Smooth muscle cell (in vitro differentiated cells): ENCODE data around the gene PRKAG2. TPM values are rescaled to one million over a fixed set of nuclear protein-coding genes. Genes with fewer than 3 reads are reported as not detected.

Experiments used
- DNase-seq: peaks from one replicate; lab custom pipeline; 2025; ENCODE audit not compliant: unreplicated experiment; lab: John Stamatoyannopoulos, UW
- H2AFZ ChIP-seq: fragments of 200-600 bp; sonication (generic); 2 replicates; pipeline ENCODE4 v1.6.0; 2016; ENCODE audit warnings: antibody characterized with exemption, low read depth, mild to moderate bottlenecking
- H3F3A ChIP-seq: fragments of 200-600 bp; sonication (generic); 2 replicates; pipeline ENCODE4 v1.6.0; 2017; ENCODE audit warnings: antibody characterized with exemption, low read depth
- H3K27ac ChIP-seq: fragments of 200-600 bp; sonication (generic); 2 replicates; pipeline ENCODE4 v1.5.1; 2016; ENCODE audit warnings: low read depth, mild to moderate bottlenecking
- H3K27me3 ChIP-seq: fragments of 200-600 bp; sonication (generic); 2 replicates; pipeline ENCODE4 v1.6.1; 2016; ENCODE audit warnings: low read depth, mild to moderate bottlenecking
- H3K36me3 ChIP-seq: fragments of 200-600 bp; sonication (generic); 2 replicates; pipeline ENCODE4 v1.5.1; 2016; ENCODE audit warnings: low read depth
- H3K4me1 ChIP-seq: fragments of 200-600 bp; sonication (generic); 2 replicates; pipeline ENCODE4 v1.5.1; 2016; ENCODE audit warnings: low read depth
- H3K4me2 ChIP-seq: fragments of 200-600 bp; sonication (generic); 2 replicates; pipeline ENCODE4 v1.6.0; 2016; ENCODE audit warnings: mild to moderate bottlenecking
- H3K4me3 ChIP-seq: fragments of 200-600 bp; sonication (generic); 2 replicates; pipeline ENCODE4 v1.5.1; 2016; ENCODE audit warnings: mild to moderate bottlenecking
- H3K79me2 ChIP-seq: fragments of 200-600 bp; sonication (generic); 2 replicates; pipeline ENCODE4 v1.6.0; 2016; ENCODE audit warnings: low read depth, mild to moderate bottlenecking
- H3K9ac ChIP-seq: fragments of 200-600 bp; sonication (generic); 2 replicates; pipeline ENCODE4 v1.6.0; 2016; ENCODE audit warnings: low read depth
- H3K9me3 ChIP-seq: fragments of 200-600 bp; sonication (generic); replicated peaks from 2 replicates; pipeline ENCODE4 v1.5.1; 2016; ENCODE audit warnings: low read depth
- H4K20me1 ChIP-seq: fragments of 200-600 bp; sonication (generic); 2 replicates; pipeline ENCODE4 v1.6.0; 2016; ENCODE audit warnings: low read depth
- CTCF ChIP-seq: fragments of 200-600 bp; sonication (generic); IDR thresholded peaks from 2 replicates; pipeline ENCODE4 v1.5.1; 2017; ENCODE audit warnings: borderline replicate concordance, mild to moderate bottlenecking, antibody characterized with exemption; ENCODE audit not compliant: insufficient read depth, poor library complexity, severe bottlenecking
- WGBS: methylation state at CpG from one replicate; pipeline ENCODE4 v1.1.7; 2016; ENCODE audit warnings: low lambda C conversion rate; 5-methylcytosine and 5-hydroxymethylcytosine counted together
- polyA plus RNA-seq: library from polyadenylated mRNA; unstranded; fragments of >200 nt; fragmentation: Nextera tagmentation; extraction: Ambion mirVana; gene quantifications from 2 replicates; pipeline ENCODE4 v1.2.1, GENCODE V29; 2016
- total RNA-seq: library from RNA; depleted of rRNA; stranded (reverse); fragments of >200 nt; gene quantifications from 2 replicates; pipeline ENCODE4 v1.2.3, GENCODE V29; 2014

Gene PRKAG2
- total and polyA plus RNA-seq, 2 experiments from 2014 or later, result 3.5 to 3.9 TPM

- H3K36me3 ChIP-seq, result no peaks in the 10 kb centered on the region
- no peaks in the 10 kb centered on the region for H3K9me3 ChIP-seq
- no peak for TF ChIP-seq CTCF
- H2AFZ ChIP-seq, result no peak overlapping the region
- H3K79me2 ChIP-seq, result no peaks in the 10 kb centered on the region
- no peak for DNase-seq
- H3K27me3 ChIP-seq, result no peaks in the 10 kb centered on the region
- no peak overlapping the region for H3K4me3 ChIP-seq
- WGBS, result 88% methylated on average over 8 of the region's 8 CpGs
- H3K9ac ChIP-seq, result no peak overlapping the region
- no peaks in the 10 kb centered on the region for H3K4me1 ChIP-seq
- no peak overlapping the region for H3K27ac ChIP-seq
- H3F3A ChIP-seq, result no peaks in the 10 kb centered on the region
- no peak overlapping the region for H3K4me2 ChIP-seq
- no peaks in the 10 kb centered on the region for H4K20me1 ChIP-seq
These were observed 47.6 kb upstream of the PRKAG2 start for GRCh38 chr7:151924508-151924907.

- TF ChIP-seq CTCF, result no peak
- DNase-seq, result no peak
- Histone ChIP-seq H3K9ac (no peak overlapping the region), H3K4me1 (no peaks in the 10 kb centered on the region), H3K79me2 (no peaks in the 10 kb centered on the region), H3K27me3 (no peaks in the 10 kb centered on the region), H4K20me1 (no peaks in the 10 kb centered on the region), H3K4me2 (no peak overlapping the region), H3K4me3 (no peak overlapping the region), H2AFZ (no peak overlapping the region), H3F3A (no peaks in the 10 kb centered on the region), H3K36me3 (no peaks in the 10 kb centered on the region), H3K27ac (no peak overlapping the region), H3K9me3 (no peaks in the 10 kb centered on the region)
- WGBS, result 91% methylated on average over 9 of the region's 9 CpGs
These were observed 47.1 kb upstream of the PRKAG2 start for GRCh38 chr7:151924001-151924400.

- Histone ChIP-seq H3K27me3 (no peaks in the 10 kb centered on the region), H3K36me3 (no peaks in the 10 kb centered on the region), H2AFZ (no peak overlapping the region), H3K4me1 (no peaks in the 10 kb centered on the region), H3K27ac (no peak overlapping the region), H3K4me3 (no peak overlapping the region), H3K9ac (no peak overlapping the region), H3K79me2 (no peaks in the 10 kb centered on the region), H3K4me2 (no peak overlapping the region), H4K20me1 (no peaks in the 10 kb centered on the region), H3K9me3 (no peaks in the 10 kb centered on the region), H3F3A (no peaks in the 10 kb centered on the region)
- WGBS, result 92% methylated on average over 16 of the region's 16 CpGs
- DNase-seq, result no peak
- no peak for TF ChIP-seq CTCF
These were observed 46.4 kb upstream of the PRKAG2 start for GRCh38 chr7:151923097-151923876.

- H4K20me1 ChIP-seq, result no peaks in the 10 kb centered on the region
- no peaks in the 10 kb centered on the region for H3K79me2 ChIP-seq
- no peak overlapping the region for H3K4me3 ChIP-seq
- TF ChIP-seq CTCF, result no peak
- H3K9me3 ChIP-seq, result no peaks in the 10 kb centered on the region
- no peaks in the 10 kb centered on the region for H3F3A ChIP-seq
- no peak for DNase-seq
- H3K4me1 ChIP-seq, result no peaks in the 10 kb centered on the region
- WGBS, result 94% methylated on average over 13 of the region's 13 CpGs
- H3K9ac ChIP-seq, result no peak overlapping the region
- H3K4me2 ChIP-seq, result no peak overlapping the region
- H3K27me3 ChIP-seq, result no peaks in the 10 kb centered on the region
- no peak overlapping the region for H3K27ac ChIP-seq
- no peak overlapping the region for H2AFZ ChIP-seq
- H3K36me3 ChIP-seq, result no peaks in the 10 kb centered on the region
These were observed 44.5 kb upstream of the PRKAG2 start for GRCh38 chr7:151921451-151921850.
